HG02642 (cell line): ENCODE measurements around the gene MIX23.

ENCODE experiments used
- ATAC-seq: cut with Tn5 transposase; IDR thresholded peaks from one replicate; pipeline ENCODE4 v1.9.1; 2021; ENCODE audit warnings: mild to moderate bottlenecking; ENCODE audit not compliant: unreplicated experiment, poor library complexity

MIX23 gene

DNA sequence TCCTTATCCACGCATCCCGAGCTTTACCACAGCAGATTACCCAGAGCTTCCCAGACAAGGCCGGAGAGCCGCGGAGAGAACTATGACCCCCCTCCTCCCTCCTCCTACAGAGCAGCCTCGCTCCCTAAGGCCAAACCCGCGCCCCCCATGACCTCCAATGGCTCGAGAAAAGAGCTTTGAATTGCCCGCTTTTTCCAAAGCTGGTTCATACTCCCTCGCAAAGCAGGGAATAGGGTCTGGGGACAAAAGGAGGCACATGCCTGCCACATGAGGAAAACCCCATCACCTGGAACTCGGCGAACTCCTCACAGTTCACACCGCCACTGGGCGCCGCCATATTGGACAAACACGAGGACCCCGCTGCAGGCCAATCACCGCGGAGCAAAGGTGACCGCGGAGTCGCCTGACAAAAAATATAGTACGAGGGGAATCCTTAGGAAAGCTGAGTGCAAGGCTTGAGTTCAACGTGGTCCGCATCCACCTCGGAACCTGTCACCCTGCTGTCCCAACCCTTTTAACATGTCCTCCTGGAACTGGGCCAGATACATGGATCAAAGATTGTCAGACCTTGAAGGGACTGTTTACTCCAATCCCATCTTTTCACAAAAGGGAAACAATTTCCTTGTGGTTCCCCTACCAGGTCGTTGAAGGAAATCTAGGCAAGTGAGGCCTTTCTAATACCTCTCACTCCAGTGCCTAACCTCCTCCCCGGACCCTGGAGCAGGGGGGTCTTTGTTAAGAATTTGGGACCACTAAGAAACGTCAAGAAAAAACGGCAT, at the start of gene MIX23:
Gene MIX23, minus strand, starts transcription at position 344 of the 779 bp plus-strand sequence. Its CDS starts 7 bp downstream, at position 337.
- ATAC-seq: peak; percentile 41

DNA sequence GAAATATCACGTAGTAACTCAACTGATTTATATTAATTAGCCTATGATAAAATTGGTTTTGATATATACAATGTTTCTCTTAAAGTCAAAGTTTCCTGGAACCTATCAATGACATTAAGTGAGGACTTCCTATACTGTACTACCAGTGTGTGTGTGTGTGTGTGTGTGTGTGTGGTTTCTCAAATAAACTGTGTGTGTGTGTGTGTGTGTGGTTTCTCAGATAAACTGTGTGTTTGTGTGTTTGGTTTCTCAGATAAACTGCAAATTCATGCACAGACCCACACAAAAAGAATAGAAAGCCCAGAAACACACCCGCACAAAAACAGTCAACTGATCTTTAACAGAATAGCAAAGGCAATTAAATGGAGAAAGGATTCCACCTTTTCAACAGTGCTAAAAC, 47.3 kb upstream of the MIX23 start:
- no peak for ATAC-seq

DNA sequence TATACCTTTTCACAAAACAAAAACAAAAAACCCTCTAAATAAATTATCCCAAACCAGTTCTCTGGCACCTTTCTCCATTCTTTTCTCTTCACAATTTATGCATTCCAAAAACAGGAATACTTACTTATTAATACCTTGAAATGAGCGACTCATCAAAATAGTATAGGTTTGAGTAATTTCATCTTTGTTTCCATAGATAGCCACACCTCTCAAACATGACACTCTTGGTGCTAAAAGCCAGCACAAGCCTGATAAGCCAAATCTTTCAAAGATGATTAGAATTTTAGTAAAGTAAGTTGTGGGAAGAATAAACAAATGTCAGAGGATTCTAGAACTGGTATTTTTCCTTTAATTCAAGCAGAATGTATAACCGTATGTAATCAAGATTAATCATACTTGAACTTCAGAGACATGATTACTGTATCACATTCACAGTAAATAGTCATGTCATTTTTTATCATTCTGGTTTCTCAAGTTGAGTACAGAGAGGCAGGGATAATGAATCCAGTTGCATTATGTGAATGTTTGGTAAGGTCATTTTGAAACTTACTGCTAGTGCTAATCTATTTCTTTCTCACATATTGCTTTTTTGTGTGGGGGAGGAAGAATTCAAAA, 44.9 kb upstream of the MIX23 start:
- ATAC-seq: no peak

DNA sequence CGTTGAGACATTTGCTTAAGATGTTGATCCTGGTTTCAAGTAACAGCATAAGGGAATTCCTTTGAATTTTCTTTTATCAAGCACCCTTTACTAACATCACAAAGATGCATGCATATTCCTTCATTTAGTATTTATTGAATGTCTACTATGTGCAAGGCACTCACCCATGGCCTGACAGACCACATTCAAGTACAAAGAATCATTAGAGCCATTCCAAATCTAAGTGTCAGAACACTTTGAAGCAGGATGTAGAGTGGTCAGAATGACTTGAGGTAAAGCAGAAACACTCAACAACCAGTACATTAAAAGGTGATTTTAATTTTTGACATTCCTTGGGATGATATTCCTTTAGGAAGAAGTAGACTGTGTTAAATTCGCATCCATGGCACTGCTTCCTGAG, 38.8 kb upstream of the MIX23 start:
- no peak for ATAC-seq

DNA sequence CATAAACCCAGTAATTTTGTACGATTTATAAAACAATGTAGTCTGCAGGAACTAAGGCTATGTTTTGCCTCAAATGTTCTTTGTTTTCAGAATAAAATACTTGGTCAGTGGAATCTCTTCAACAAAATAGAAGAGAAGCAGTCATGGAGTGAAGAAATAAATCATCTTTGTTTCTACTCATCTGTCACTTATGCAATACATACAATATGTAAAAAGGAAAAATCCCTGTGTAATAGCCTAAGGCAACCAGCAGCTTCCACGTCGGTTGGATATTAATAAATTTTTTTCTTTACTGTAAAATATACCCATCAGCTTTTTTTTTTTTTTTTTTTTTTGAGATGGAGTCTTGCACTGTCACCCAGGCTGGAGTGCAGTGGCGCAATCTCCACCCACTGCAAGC, 38.1 kb upstream of the MIX23 start:
- no peak for ATAC-seq

DNA sequence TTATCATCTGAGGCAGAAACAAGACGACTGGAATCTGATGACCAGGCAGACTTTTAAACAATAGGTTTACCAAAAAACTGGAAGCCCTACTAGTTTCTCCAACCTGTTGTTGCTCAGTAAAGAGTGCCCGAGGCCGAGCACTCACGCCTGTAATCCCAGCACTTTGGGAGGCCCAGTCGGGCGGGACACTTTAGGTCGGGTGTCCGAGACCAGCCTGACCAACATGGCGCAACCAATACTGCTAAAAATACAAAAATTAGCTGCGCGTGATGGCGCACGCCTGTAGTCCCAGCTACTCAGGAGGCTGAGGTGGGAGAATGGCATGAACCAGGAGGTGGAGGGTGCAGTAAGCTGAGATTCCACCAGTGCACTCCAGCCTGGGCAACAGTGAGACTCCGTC, 33.9 kb upstream of the MIX23 start:
- no peak for ATAC-seq

DNA sequence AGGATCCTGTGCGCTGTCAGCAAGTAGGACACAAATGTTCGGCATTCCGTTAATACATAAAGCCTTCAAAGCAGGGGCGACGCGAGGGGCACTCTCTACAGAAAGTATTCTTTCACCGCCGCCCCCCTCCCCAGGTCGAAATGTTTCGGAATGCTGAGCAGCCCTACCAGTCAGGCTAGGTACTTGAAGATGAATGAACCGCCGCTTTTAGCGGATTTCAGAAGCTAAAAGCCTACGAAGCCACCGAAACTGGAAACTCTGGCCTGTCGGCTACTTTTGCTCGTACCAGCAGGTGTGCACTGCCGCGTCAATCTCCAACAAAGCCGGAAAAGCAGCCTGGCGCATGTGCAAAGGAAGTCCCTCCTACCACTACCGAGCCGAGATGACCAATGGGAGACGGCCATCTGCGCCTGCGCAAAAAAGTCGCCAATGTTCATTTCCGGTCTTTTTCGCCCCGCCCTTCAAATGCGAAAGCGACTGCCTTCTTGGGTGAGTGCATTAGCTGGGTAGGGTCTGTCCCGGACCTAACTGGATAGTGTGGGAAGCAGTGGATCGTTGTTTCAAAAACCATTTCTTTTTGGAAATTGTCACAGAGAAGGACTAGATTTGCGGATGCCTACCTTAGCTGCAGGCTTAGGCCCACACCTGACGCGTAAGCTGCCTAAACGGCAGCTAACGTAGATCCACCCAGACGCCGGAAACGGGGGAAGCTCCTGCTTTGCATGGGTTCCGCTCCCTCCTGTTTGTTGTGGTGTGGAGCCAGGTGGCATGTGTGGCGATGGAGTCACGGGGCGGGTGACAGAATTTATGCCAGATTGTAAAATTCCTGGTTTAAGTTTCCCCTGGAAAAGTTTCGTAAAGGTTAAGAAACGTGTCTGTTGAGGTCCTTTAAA, 33.0 kb upstream of the MIX23 start, which contains the start of gene WDR5B:
Gene WDR5B, minus strand, starts transcription at position 301 of the 893 bp plus-strand sequence. CDS start 534 bp downstream, outside the sequence.
- peak; percentile 88 for ATAC-seq

DNA sequence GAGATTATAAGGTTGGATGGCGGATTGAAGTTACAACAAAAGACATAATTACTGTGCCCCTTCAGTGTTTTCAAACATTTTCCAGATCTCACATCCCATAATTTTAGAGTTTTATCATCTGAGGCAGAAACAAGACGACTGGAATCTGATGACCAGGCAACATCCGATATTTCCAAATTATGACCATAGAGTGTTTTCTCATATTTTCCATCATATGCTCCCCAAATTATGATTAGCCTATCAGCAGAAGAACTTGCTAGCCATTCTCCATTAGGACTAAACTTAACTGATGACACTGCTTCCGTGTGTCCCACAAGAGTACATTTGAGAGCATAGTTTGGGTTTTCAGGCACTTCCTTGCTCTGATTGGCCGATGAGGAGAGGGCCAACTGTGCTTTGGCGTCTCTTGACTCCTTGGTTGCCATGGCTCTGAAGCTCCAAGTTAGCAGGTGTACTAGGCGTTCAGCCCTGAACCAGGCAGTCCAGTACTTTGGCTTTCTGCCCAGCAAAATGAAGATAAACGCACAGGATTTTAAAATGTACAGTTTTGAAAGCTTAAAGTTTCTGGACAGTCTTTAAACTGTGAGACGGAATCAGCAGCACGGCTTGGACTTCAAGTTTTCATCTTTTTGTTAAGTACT, 32.2 kb upstream of the MIX23 start:
- peak; percentile 55 for ATAC-seq

DNA sequence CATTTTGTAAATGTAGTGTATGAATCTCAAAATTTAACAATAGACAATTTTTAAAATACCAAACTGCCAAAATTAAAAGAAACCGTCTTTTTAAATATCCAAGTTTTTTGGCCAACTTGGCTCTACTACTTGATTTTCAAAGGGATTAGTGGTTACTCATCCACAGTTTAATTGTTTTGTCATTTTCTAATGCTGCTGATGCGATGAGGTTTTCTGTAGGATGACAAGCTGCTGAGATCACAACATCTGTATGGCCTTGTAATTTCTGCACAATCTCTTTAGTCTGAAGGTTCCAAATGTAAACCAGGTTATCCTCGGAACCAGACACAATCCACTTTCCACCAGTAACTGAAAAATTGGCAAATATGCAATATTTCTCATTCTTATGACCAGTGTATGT, 31.4 kb upstream of the MIX23 start:
- ATAC-seq: no peak

DNA sequence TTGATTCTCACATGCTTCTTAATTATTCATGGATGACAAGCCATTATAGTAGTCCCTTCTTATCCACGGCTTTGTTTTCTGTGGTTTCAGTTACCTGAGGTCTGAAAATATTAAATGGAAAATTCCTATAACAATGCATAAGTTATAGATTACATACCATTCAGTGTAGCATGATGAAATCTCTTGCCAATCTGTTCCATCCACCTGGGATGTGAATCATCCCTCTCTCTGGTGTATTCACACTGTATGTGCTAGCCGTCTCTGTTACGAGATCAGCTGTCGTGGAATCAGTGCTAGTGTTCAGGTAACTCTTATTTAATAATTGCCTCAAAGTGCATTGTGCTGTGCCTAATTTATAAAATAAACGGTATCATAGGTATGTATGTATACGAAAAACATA, 27.6 kb upstream of the MIX23 start:
- no peak for ATAC-seq

DNA sequence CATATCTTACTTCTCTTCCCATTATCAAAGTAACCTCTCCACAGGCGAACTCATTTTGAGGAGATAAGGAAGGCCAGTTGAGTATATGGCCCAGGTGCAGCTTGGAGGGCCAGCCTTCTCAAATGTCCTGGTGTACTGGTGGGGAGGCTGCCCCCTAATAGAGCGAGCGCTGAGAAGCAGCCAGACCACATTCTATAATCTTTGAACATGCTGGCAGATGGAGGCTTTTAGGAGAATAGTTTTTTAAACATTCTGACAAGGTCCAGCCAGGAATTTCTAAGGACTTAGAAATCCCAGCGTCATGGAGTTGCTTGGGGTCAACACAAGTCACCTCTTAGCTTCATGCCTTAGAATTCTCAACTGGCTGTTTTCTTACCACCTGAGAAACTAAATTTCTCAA, 27.1 kb upstream of the MIX23 start:
- ATAC-seq: no peak

DNA sequence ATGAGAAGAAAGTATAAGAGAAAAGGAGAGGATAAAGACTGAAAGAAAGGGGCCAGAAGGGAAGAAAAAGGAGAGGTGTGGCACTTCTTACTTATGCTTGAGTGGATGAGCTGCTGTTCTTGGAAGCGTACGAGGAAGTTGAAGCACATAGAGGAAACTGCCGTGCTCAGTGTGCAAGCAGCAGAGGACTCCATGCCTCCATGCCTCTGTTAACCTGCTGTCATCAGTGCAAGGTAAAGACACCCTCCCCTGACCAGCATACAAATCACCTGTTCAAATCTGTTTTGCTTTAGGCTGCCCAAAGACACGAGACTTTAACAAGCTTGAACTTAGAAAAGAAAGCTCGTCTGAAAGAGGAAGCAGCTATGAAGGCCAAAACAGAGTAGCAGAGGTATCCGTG, 26.4 kb upstream of the MIX23 start:
- no peak for ATAC-seq

DNA sequence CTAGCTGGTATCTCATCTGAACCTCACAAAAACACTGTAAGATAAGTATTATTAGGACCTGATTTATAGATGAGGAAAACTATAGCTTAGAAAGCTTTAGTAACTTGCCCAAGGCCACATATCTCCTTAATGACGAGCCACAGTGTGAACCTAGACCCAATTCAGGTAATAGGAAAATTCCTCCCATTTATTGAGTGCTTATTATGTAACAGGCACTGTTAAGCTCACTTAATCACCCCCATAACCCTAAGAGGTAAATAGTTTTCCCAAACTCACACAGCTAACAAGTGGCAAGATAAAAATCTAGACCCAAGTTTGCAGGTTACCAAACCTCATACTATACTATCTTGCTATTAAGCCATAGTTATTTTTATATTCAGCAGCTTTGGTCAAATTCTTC, 24.9 kb upstream of the MIX23 start:
- ATAC-seq: no peak

DNA sequence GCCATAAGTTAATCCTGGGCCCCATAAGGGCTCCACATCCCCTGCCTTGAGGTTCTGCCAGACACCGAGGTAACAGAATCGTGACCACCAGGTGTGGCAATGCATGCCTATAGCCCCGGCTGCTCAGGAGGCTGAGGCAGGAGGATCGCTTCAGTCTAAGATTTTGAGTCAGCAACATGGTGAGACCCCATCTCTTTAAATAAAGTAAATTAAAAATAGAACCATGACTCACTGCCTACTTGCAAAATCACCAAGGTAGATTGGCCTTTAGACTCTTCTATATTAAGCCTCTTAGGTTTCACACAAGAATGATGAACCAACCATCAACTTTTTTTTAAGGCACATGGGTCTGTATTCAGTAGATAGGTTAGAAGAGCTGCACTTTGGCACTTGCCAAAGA, 23.2 kb upstream of the MIX23 start:
- no peak for ATAC-seq

DNA sequence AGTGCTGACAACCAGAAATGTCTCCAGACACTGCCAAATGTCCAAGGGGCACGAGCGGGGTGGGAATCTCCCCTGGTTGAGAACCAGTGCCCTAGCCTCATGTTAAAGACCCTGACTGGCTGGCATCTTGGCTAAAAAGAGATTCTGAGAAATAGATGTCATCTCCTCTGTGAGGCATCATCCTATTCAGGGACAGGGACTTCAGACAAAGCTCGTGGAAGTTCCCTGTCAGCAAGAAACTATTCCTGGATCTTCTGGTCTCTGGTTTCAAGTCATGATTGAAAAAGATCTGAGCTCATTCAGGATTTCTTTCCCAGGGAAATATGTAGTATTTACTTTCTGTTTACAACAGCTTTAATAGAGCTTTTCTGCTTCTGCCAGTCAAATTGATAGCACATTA, 22.0 kb upstream of the MIX23 start:
- ATAC-seq: no peak

DNA sequence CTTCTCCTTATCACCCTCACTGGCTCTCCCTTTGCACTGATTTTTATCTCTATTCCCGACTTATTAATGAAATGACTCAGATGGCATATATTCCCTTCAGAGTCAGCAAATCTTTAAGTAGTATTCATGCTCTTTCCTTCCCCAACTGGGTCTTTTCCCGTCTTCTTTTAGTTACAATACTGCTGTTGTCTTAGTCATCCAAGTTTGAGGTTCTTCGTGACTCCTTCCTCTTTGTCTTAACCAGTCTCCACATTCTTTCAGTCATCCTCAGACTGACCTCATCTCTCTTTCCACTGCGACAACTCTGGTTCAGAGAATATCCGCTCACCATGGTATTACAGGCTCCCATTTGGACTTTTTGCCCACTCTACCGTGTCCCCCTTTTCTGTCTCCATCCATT, 20.5 kb upstream of the MIX23 start:
- ATAC-seq: no peak

DNA sequence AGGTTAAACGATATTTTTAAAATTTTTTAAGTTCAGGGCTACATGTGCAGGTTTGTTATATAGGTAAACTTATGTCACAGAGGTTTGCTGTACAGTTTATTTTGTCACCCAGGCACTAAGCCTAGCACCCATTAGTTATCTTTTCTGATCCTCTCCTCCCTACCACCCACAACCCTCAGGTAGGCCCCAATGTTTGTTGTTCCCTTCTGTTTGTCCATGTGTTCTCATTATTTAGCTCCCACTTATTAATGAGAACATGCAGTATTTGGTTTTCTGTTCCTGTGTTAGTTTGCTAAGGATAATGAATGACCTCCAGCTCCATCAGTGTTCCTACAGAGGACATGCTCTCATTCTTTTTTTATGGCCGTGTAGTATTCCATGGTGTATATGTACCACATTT, 15.9 kb upstream of the MIX23 start:
- no peak for ATAC-seq

DNA sequence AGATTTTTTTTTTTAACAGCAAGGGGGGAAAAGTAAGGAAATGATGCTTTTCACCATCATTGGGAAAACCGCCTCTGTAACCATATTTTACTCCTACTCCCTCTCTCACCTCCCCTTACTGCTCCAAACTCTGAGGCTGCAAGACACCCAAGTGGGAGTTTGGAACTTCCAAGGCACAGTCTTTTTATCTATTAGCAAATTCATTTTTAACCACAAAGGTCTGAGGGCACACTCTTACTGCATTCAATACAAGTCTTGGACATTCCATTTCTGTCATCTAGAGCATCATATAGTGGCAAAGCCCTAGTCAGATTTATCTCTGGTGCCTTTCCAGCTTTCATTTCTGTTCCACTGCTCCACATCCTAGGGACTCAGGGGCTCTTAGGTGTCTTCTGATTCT, 14.2 kb upstream of the MIX23 start:
- ATAC-seq: no peak

DNA sequence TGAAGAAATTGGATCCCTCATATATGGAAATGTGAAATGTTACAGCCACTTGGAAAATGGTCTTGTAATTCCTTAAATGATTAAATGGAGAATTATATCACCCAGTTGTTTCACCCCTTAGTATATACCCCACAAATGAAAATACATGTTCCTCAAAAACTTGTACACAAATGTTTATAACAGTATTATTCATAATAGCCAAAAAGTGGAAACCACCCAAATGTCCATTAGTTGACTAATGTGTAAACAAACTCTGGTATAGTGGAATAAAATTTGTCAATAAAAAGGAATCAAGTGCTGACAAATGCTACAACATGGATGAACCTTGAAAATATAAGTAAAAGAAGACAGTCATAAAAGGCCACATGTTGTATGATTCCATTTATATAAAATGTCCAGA, 13.5 kb upstream of the MIX23 start:
- no peak for ATAC-seq

DNA sequence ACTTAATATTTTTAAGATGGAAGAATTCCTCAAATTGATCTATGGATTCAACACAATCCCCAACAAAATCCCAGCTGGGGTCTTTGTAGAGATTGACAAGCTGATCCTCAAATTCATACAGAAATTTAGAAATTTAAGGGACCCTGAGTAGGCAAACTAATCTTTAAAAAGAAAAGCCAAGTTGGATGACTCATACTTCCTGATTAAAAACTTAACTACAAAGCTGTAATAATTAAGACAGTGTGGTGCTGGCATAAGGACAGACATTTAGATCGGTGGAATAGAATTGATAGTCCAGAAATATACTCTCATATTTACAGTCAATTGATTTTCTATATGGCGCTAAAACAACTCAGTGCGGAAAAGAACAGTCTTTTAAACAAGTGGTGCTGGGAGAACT, 12.6 kb upstream of the MIX23 start:
- no peak for ATAC-seq

DNA sequence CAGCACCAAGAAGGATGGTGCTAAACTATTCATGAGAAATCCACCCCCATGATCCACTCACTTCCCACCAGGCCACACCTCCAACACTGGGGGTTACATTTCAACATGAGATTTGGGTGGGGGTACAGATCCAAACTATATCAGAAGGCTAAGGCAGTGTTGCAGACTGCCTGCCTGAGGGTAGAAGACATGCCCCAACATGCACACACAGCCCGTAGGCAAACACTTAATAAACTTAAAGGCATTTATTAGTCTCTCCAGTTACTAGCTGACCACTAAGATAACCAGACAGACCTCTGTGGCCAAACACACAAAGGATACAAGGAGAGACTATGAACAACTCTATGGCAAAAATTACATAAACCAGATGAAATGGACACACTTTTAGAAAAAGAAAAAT, 11.1 kb upstream of the MIX23 start:
- no peak for ATAC-seq
